ENCODE results near the gene TRIM25. TPM values are rescaled to one million over a fixed set of nuclear protein-coding genes. Genes with fewer than 3 reads are reported as not detected.

Gene TRIM25
- total RNA-seq, 2 donors from 2014 or later = 18.8 to 21.3 TPM

DNA sequence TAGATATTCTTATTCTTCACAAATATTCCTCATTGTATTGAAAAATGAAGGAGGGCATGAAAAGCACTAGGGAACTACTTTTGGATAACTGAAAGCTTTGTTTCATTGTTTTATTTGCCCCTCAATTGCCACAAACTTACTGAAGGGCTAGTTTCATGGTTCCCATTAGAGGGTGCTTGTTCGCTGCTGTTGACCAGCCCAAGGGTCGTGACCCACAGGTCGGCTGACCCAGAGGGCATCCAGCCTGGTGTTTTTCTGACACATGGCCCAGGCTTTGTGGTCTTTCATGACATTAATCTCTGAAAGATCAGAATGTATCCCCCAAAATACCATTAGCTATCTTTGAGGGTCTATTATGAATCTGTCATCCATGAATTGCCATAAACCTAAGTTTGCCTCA, 49.9 kb downstream of the TRIM25 start:
- no peak overlapping the region for H3K4me3 ChIP-seq (ENCODE audit: low read length)
- H3K27me3 ChIP-seq (ENCODE audit: control insufficient read depth, insufficient read depth, low read length, poor library complexity, severe bottlenecking) = no peaks in the 10 kb centered on the region
- no peaks in the 10 kb centered on the region for H3K4me1 ChIP-seq (ENCODE audit: control insufficient read depth, insufficient read depth, low read length)
- Mint-ChIP-seq H3K27ac (no peak overlapping the region), H3K36me3 (ENCODE audit: low read depth) (no peaks in the 10 kb centered on the region), H3K27me3 (ENCODE audit: insufficient read depth) (no peaks in the 10 kb centered on the region), H3K4me1 (no peaks in the 10 kb centered on the region), H3K9me3 (no peaks in the 10 kb centered on the region), H3K4me3 (no peak overlapping the region)
- H3K36me3 ChIP-seq (ENCODE audit: control insufficient read depth, insufficient read depth, low read length) = peaks cover 7% of the 10 kb centered on the region
- TF ChIP-seq, protein P1, sequence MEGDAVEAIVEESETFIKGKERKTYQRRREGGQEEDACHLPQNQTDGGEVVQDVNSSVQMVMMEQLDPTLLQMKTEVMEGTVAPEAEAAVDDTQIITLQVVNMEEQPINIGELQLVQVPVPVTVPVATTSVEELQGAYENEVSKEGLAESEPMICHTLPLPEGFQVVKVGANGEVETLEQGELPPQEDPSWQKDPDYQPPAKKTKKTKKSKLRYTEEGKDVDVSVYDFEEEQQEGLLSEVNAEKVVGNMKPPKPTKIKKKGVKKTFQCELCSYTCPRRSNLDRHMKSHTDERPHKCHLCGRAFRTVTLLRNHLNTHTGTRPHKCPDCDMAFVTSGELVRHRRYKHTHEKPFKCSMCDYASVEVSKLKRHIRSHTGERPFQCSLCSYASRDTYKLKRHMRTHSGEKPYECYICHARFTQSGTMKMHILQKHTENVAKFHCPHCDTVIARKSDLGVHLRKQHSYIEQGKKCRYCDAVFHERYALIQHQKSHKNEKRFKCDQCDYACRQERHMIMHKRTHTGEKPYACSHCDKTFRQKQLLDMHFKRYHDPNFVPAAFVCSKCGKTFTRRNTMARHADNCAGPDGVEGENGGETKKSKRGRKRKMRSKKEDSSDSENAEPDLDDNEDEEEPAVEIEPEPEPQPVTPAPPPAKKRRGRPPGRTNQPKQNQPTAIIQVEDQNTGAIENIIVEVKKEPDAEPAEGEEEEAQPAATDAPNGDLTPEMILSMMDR (conservative IDR thresholded peaks at IDR 0.05) = no peak
- WGBS, 2 experiments (ENCODE audit: insufficient coverage in 1 of 2, insufficient read length in 1 of 2) = 63 to 78% methylated on average over 3 of the region's 3 CpGs
- H3K9ac ChIP-seq (ENCODE audit: extremely low read depth, low read length, poor library complexity, severe bottlenecking) = no peak overlapping the region
- no peaks in the 10 kb centered on the region for H3K9me3 ChIP-seq (ENCODE audit: control insufficient read depth, low read length)
- no peak for DNase-seq
- no peak overlapping the region for H3K27ac ChIP-seq (ENCODE audit: low read depth, low read length)

DNA sequence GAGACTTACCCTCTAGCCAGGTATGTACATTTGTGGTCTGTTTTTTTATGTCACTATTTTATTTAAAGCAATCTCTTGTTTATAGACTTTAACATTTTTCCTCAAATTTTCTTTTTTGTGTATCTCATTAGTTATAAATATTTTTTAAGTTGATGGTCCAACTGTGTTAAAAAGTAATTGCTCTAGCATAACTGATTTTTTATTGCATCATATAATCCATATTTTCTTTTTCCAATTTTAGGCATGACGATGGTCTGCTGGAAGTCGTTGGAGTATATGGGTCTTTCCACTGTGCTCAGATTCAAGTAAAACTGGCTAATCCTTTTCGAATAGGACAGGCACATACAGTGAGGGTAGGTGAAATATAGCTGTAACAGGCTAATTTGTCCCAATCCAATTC, 52.0 kb downstream of the TRIM25 start:
- no peak for DNase-seq
- H3K36me3 Mint-ChIP-seq (ENCODE audit: low read depth) = peaks cover 5% of the 10 kb centered on the region
- no peak overlapping the region for H3K27ac Mint-ChIP-seq
- H3K4me1 Mint-ChIP-seq = no peaks in the 10 kb centered on the region
- 88% methylated on average over 3 of the region's 3 CpGs; no CpG with 5 or more reads in 1 of the 2 experiments for WGBS, 2 experiments (ENCODE audit: insufficient coverage in 1 of 2, insufficient read length in 1 of 2)
- no peak overlapping the region for H3K9ac ChIP-seq (ENCODE audit: extremely low read depth, low read length, poor library complexity, severe bottlenecking)
- no peaks in the 10 kb centered on the region for H3K9me3 Mint-ChIP-seq
- no peak overlapping the region for H3K4me3 ChIP-seq (ENCODE audit: low read length)
- no peak overlapping the region for H3K27ac ChIP-seq (ENCODE audit: low read depth, low read length)
- H3K27me3 Mint-ChIP-seq (ENCODE audit: insufficient read depth) = no peaks in the 10 kb centered on the region
- H3K4me3 Mint-ChIP-seq = no peak overlapping the region
- H3K4me1 ChIP-seq (ENCODE audit: control insufficient read depth, insufficient read depth, low read length) = no peaks in the 10 kb centered on the region
- peaks cover 7% of the 10 kb centered on the region for H3K36me3 ChIP-seq (ENCODE audit: control insufficient read depth, insufficient read depth, low read length)
- no peaks in the 10 kb centered on the region for H3K27me3 ChIP-seq (ENCODE audit: control insufficient read depth, insufficient read depth, low read length, poor library complexity, severe bottlenecking)
- TF ChIP-seq, protein P1 (conservative IDR thresholded peaks at IDR 0.05) = no peak
- H3K9me3 ChIP-seq (ENCODE audit: control insufficient read depth, low read length) = no peaks in the 10 kb centered on the region

DNA sequence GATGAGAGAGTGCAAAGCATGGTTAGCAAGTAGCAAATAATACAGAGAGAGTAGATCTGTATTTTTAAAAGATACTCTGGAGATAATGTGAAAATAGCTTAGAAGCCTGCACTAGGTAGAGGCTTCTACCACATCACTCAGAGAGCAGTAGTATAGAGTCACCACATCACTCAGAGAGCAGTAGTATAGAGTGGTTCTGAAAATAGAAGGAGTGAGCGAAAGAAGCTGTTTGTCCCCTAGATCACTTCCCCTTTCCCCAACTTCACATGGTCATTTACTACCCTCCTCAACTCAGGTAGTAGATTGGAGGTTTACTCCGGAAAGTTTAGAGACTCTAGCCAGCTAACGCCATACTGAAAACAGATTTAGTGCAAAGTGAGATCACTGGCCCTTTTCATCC, 62.8 kb downstream of the TRIM25 start:
- Mint-ChIP-seq H3K27me3 (ENCODE audit: insufficient read depth) (no peaks in the 10 kb centered on the region), H3K4me1 (no peaks in the 10 kb centered on the region), H3K36me3 (ENCODE audit: low read depth) (peaks cover 3% of the 10 kb centered on the region), H3K4me3 (no peak overlapping the region), H3K9me3 (no peaks in the 10 kb centered on the region), H3K27ac (no peak overlapping the region)
- Histone ChIP-seq H3K9me3 (ENCODE audit: control insufficient read depth, low read length) (no peaks in the 10 kb centered on the region), H3K9ac (ENCODE audit: extremely low read depth, low read length, poor library complexity, severe bottlenecking) (no peak overlapping the region), H3K4me1 (ENCODE audit: control insufficient read depth, insufficient read depth, low read length) (no peaks in the 10 kb centered on the region), H3K27ac (ENCODE audit: low read depth, low read length) (no peak overlapping the region), H3K27me3 (ENCODE audit: control insufficient read depth, insufficient read depth, low read length, poor library complexity, severe bottlenecking) (no peaks in the 10 kb centered on the region), H3K36me3 (ENCODE audit: control insufficient read depth, insufficient read depth, low read length) (peaks cover 8% of the 10 kb centered on the region), H3K4me3 (ENCODE audit: low read length) (no peak overlapping the region)
- DNase-seq = no peak
- TF ChIP-seq, protein P1 (conservative IDR thresholded peaks at IDR 0.05) = no peak
- 96 to 100% methylated on average over 2 of the region's 3 CpGs for WGBS, 2 experiments (ENCODE audit: insufficient coverage in 1 of 2, insufficient read length in 1 of 2)

Measured in endodermal cell (in vitro differentiated cells).